NCI-H526 (cell line): Measurements from ENCODE around the gene NALCN.

Source experiments
- DNase-seq, 2 experiments: peaks; one replicate each; lab custom pipeline; 2025; lab: John Stamatoyannopoulos, UW

The NALCN gene

GRCh38 chr13:101416181-101417042 is at the start of gene NALCN:
NALCN (minus strand) TSS chr13:101416508; CDS start chr13:101399126, 17,382 bp downstream.
- peak in 1 of 2 experiments; percentile 28 for DNase-seq

- DNase-seq = no peak
Observed at GRCh38 chr13:101465877-101466276, 49.6 kb upstream of the NALCN start.

DNA sequence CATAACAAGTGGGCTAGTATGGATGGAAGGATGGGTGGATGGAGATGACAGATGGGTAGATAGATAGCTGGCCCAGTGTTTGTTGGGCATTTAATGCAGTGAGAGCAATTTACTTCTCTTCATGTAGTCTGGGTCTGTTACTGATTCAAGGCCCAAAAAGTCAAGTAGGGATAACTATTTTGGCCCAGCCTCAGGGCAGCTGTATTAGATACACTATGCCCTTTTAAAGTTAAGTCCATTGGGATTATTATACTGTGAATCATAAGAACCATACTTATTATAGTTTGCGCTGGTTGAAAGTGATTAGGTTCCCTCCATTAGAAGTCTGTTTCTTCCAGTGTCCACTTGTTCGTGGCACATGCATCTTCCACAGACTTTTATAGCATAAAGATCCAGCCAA is 40.9 kb upstream of the NALCN start:
- no peak for DNase-seq

- DNase-seq = no peak
Observed at GRCh38 chr13:101455863-101456262, 39.6 kb upstream of the NALCN start.

DNA sequence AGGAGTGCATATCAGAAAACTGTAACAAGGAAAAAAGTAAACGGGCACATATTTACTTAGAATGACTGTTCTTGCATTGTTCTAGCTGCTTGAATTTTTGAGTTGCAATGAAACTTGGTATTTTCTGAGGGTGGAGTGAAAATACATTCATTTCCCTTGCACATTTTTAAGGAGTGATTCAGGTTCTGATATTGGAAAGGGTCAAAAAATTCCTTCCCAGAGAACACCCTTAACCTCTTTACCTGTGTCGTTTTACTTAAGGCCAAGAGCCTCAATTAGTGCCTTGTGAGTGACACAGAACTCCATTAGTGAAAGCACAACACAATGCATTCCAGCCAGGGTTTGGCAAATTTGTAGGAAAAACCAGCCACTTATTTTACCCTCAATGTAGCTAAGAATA is 38.5 kb upstream of the NALCN start:
- no peak for DNase-seq

- peak in 1 of 2 experiments; percentile 16 for DNase-seq
Observed at GRCh38 chr13:101453784-101454201, 37.5 kb upstream of the NALCN start.

DNA sequence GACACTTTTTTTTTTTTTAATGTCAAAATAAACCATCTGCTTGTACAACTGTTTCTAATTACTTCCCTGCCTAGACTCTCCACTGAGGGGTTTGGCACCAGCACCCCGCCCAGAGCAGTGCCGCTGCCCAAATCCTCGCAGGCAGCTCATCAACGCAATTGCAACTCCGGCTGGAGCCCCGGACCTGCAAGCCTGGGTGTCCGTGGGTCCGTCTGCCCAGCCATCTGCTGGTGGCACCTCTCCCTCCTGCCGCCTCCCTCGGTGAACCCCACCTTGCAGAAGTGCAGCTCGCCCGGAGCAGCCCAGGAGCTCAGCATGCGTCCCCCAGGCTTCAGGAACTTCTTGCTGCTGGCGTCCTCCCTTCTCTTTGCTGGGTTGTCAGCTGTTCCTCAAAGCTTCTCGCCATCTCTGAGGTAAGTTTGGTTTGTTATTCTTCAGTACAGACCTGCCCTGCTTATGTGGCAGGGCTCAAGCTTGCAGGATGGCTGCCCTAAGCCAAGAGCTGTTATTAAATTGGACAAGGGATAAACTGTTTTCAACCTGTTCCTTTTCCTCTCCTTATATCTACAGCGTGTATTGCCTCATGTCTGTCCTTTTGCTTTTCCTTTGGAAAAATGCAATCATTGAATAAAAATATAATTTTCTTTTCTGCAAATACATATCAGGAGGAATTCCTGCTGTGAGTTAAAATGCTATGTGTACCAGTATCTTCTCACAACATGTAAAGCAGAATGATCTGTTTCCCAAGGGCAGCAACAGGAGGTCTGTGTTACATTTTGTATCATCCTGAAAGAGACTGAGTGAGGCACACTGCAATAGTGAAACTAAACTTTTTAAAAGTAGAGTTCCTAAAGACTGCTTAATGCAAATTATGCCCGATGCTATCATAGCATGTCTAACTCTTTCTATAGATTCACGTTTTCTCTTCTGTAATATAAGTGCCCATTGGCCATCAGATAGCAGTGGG is 36.5 kb upstream of the NALCN start, which contains the start of gene ITGBL1:
TSS of gene ITGBL1 (plus strand) at position 157 of the 967 bp plus-strand sequence. CDS start at position 316, 159 bp downstream.
- no peak for DNase-seq

DNA sequence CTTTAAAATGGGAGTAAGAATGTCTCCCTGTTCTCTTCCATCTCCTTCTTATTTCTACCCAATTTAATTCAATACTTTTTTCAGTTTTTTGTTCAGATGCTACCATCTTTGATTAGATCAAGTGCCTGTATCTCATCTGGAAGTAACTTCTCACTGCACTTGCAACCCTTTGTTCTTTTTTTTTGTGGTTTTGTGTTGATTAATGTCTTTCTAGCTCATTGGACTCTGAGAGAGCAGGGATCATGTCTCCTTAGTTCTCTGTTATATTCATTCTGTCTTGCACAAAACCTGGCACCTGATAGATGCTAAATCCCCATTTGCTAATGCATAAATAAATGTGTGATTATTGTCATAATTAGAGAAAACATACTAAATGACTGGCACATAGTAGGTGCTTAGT is 35.3 kb upstream of the NALCN start:
- no peak for DNase-seq

DNA sequence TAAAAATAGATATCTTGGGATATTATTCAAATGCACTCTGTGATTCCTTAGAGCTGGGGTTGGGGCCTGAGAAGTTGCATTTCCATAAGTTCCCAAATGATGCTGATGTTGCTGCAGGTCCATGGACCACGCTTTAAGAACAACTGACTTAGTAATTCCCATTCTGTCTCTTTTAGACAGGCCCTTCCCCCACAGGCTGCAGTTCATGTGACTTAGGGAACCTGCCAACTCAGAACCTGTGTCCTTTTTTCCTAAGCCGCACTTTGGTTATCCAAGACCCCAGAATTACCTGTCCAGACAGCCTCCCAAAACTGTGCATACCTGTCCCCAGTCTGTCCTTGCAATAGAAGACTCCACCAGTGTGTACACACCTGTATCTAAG is 34.4 kb upstream of the NALCN start:
- no peak for DNase-seq

DNA sequence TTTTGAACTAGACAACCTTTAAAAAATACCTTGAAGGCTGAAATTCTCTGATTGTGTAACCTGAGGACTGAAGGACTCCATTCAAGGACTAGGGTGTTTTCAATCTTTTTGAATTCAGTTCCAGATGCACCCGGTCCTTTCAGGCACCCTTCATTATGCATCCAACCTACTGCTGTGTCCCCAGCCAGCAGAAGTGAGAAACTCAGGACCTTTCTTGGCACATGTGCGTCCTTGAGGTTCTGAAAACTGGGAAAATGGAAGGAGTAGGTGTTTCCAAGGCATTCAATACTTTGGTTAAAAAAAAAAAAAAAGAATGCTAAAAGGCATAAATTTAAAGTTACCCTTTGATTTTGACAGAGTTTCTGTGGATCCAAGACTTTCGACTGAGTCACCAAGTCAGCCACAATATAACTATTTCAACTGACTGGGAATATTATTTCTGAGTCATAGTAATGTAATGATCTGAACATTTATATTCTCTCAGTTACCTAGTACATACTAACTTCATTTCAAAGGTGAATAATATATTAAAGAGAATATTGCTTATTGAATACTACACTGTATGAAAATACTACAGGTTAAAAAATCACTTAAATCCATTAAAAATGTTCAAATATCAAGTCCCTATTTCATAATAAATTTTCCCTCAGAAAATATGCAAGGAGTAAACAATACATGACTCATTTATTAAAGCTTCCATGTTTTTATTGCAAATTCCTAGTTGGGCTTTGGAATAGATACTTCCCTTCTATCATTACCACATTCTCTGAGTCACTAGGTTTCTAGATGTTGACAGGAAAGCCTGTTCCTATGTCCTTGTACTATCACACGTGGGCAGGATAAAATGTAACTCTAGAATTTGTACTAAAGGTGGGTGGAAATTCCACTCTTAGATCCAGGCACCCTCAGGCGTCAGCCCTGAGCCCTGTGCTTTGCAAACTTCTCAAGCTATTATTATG is 33.8 kb upstream of the NALCN start:
- DNase-seq = no peak

DNA sequence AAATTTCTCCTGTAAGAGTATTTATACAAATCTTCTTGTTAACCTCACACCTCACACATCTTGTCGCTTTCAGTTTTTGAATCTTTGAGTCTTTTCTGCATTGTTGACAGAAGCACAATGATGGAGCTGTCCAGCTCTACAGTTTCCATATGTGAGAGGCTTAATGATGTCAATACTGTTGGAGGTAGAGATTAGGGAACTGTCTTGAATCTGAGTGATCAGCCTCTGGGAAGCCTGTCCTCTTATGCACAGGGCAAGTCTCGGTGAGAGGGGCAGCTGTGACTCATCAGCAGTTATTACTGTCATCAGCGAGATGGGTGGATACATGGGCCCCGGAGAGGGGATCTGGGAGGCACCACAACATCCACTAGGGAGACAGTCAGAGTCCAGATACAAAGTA is 31.5 kb upstream of the NALCN start:
- no peak for DNase-seq

- no peak for DNase-seq
Observed at GRCh38 chr13:101434486-101434885, 18.2 kb upstream of the NALCN start.

DNA sequence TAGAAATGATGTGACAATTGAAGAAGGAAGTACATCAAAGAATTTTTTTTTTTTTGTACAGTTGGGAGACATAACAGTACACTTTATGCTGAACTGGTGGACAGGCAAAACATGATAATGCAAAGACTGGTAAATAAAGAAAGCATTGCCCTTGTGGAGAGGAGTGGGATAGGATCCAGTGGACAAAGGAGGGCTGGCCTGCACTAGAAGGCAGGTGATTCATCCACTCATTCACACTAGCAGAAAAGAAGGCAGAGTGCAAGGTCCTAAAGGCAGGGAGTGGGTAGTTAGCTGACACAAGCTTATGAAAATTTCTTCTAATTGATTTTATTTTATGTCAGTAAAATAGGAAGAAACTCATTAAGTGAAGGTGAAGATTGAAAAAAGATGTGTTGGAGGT is 17.6 kb upstream of the NALCN start:
- DNase-seq = no peak

- no peak for DNase-seq
Observed at GRCh38 chr13:101429733-101430132, 13.4 kb upstream of the NALCN start.

DNA sequence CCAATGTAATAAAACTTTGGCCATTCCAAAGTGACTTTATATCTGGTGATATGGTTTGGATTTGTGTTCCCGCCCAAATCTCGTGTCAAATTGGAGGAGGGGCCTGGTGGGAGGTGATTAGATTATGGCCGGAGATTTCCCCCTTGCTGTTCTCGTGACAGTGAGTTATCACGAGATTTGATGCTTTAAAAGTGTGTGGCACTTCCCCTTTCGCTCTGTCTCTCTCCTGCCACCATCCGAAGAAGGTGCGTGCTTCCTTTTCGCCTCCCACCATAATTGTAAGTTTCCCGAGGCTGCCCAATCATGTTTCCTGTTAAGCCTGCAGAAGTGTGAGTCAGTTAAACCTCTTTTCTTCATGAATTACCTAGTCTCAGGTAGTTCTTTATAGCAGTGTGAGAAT is 9.3 kb upstream of the NALCN start:
- DNase-seq = no peak

- no peak for DNase-seq
Observed at GRCh38 chr13:101425156-101425471, 8.8 kb upstream of the NALCN start.

DNA sequence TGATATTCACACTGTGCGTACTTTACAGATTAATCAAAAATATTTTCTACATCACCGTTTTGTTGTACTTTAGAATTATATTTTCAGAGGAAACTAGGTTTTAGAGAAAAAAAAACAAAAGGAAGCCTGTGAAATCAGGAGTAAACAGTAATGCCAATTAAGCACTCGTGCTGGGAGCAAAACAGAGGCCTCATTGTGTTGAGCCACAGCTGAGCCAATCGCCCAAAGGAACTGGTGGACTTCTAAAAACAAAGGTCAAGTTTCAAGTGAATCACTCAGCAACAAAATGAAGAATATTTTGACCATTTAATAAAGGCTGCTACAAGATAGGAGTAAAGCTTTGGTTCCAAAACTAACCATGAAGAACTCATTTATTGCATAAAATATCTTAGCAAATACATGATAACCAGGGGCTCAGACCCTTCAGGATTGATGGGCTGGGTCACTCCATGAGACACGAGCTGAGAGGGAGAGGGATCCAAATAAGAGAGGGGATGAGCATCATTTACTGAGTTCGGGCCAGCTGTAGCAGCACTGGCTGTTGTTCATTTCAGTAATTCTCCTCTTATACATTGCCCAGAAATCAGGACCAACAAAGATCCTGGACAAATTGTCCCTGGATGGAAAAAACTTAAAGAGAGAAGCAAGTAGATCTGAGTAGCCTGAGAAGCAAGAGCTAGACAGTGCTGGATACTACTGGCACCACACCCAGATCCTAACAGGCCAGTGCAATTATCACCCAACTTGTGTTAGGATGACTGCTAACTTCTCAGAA is 8.3 kb upstream of the NALCN start:
- no peak for DNase-seq

DNA sequence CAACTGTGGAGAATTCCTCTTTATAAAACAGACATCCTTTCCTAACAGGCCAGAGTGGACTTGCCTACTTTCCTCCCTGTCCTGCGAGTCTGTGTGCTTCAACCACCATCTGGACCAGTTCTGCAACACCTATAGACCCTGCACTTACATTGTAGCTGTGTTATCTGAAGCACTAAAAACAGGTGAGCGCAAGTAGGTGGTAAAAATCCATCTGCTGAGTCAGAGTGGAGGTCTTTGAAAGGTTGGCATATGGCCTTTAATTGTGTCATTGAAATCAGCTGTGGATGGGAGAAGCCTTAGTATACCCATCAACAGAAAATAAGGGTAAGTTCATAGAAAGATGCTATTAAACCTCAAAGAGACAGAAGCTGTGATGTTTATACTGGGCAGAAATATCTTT is 7.6 kb upstream of the NALCN start:
- DNase-seq = no peak

DNA sequence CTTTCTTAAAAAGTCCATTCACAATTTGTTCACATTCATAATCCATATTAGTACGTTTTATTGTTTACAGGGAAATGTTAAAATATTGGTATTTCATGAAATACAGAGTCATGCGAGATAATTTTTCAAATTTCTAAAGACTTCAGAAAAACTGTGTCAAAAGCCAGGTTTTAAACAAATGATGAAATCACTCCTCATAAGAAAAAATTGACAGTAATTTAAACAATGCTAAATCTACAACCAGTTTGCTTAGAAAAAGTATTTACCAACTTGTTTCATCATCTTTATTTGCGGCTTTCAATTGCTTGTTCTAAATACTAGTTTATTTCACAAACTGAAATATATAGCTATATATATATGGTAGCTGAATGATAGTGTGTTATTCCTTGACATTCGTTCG is 1.2 kb upstream of the NALCN start:
- DNase-seq = no peak

GRCh38 chr13:101417043-101417406 is 717 bp upstream of the NALCN start:
- DNase-seq = peak in 1 of 2 experiments; percentile 5
